ENCODE results near the gene PAGE2B.
"Not testable (repeated sequence)": the region's sequence is repeated elsewhere in the genome, so short reads cannot be mapped to it uniquely, and the experiment has no call there.

Gene PAGE2B

GRCh38 chrX:55074851-55075467 lies at the start of gene PAGE2B:
Gene PAGE2B, plus strand, starts transcription at chrX:55075030. Its CDS starts 1,012 bp downstream, at chrX:55076042.
- DNase-seq (ENCODE audit: low read depth in 3 of 3), result no peak

- DNase-seq (ENCODE audit: low read depth in 3 of 3), result no peak
These were observed 48.7 kb upstream of the PAGE2B start for GRCh38 chrX:55026143-55026542.

- DNase-seq (ENCODE audit: low read depth in 3 of 3), result no peak
These were observed 48.0 kb upstream of the PAGE2B start for GRCh38 chrX:55026840-55027239.

- DNase-seq (ENCODE audit: low read depth in 3 of 3), result no peak
These were observed 46.8 kb upstream of the PAGE2B start for GRCh38 chrX:55028040-55028439.

GRCh38 chrX:55028611-55029010 lies 46.2 kb upstream of the PAGE2B start:
- no peak for DNase-seq (ENCODE audit: low read depth in 3 of 3)

GRCh38 chrX:55029291-55029690 lies 45.5 kb upstream of the PAGE2B start:
- DNase-seq (ENCODE audit: low read depth in 3 of 3), result no peak

- DNase-seq (ENCODE audit: low read depth in 3 of 3), result no peak
These were observed 44.3 kb upstream of the PAGE2B start, which contains the start of gene ALAS2 for GRCh38 chrX:55030271-55031205. Gene ALAS2, minus strand, starts transcription at chrX:55030977. Its CDS starts 4,977 bp downstream, at chrX:55026000.

GRCh38 chrX:55033429-55033828 lies 41.4 kb upstream of the PAGE2B start:
- no peak for DNase-seq (ENCODE audit: low read depth in 3 of 3)

- no peak for DNase-seq (ENCODE audit: low read depth in 3 of 3)
These were observed 35.4 kb upstream of the PAGE2B start for GRCh38 chrX:55039471-55039870.

- DNase-seq (ENCODE audit: low read depth in 3 of 3), result no peak
These were observed 33.3 kb upstream of the PAGE2B start for GRCh38 chrX:55041514-55041913.

- DNase-seq (ENCODE audit: low read depth in 3 of 3), result not testable (repeated sequence)
These were observed 24.2 kb upstream of the PAGE2B start for GRCh38 chrX:55050599-55050998.

- DNase-seq (ENCODE audit: low read depth in 3 of 3), result peak in 1 of 3 experiments; percentile 4
These were observed 17.8 kb upstream of the PAGE2B start for GRCh38 chrX:55056820-55057674.

- DNase-seq (ENCODE audit: low read depth in 3 of 3), result no peak
These were observed 17.1 kb upstream of the PAGE2B start for GRCh38 chrX:55057675-55058249.

GRCh38 chrX:55067180-55067579 lies 7.7 kb upstream of the PAGE2B start:
- not testable (repeated sequence) for DNase-seq (ENCODE audit: low read depth in 3 of 3)

GRCh38 chrX:55072286-55072685 lies 2.5 kb upstream of the PAGE2B start:
- no peak for DNase-seq (ENCODE audit: low read depth in 3 of 3)

GRCh38 chrX:55088795-55089489 lies 14.1 kb downstream of the PAGE2B start, which contains the start of gene PAGE2:
Gene PAGE2, plus strand, starts transcription at chrX:55089018. Its CDS starts 1,003 bp downstream, at chrX:55090021.
- no peak for DNase-seq (ENCODE audit: low read depth in 3 of 3)

- no peak for DNase-seq (ENCODE audit: low read depth in 3 of 3)
These were observed 23.9 kb downstream of the PAGE2B start for GRCh38 chrX:55098691-55099090.

- DNase-seq (ENCODE audit: low read depth in 3 of 3), result no peak
These were observed 24.3 kb downstream of the PAGE2B start for GRCh38 chrX:55099162-55099561.

GRCh38 chrX:55102754-55103153 lies 27.9 kb downstream of the PAGE2B start:
- no peak for DNase-seq (ENCODE audit: low read depth in 3 of 3)

- no peak for DNase-seq (ENCODE audit: low read depth in 3 of 3)
These were observed 32.4 kb downstream of the PAGE2B start for GRCh38 chrX:55107262-55107661.

GRCh38 chrX:55107911-55108310 lies 33.1 kb downstream of the PAGE2B start:
- DNase-seq (ENCODE audit: low read depth in 3 of 3), result no peak
